Activated effector memory CD4-positive, alpha-beta T cell treated with anti-CD3 and anti-CD28 coated beads, Interleukin-2, amount 50 U/mL, for 16 hours (primary cell): ENCODE measurements around the gene CDS2.
"Not testable (repeated sequence)": the region's sequence is repeated elsewhere in the genome, so short reads cannot be mapped to it uniquely, and the experiment has no call there.

Experiments
- DNase-seq: peaks from one replicate; pipeline ENCODE4 v3.0.0-alpha.2; 2020

CDS2 gene

GRCh38 chr20:5126512-5127203, at the start of gene CDS2:
Gene CDS2, plus strand, starts transcription at chr20:5127008. Its CDS starts 85 bp downstream, at chr20:5127093.
- DNase-seq = peak; percentile 100

- DNase-seq = no peak
Observed at GRCh38 chr20:5077761-5078387, 48.9 kb upstream of the CDS2 start.

GRCh38 chr20:5078399-5078958, 48.3 kb upstream of the CDS2 start:
- DNase-seq = peak; percentile 89

- DNase-seq = peak; percentile 50
Observed at GRCh38 chr20:5080384-5080877, 46.4 kb upstream of the CDS2 start.

- peak; percentile 33 for DNase-seq
Observed at GRCh38 chr20:5085380-5085779, 41.4 kb upstream of the CDS2 start.

- no peak for DNase-seq
Observed at GRCh38 chr20:5088688-5089087, 38.1 kb upstream of the CDS2 start.

- DNase-seq = peak; percentile 53
Observed at GRCh38 chr20:5090191-5090590, 36.6 kb upstream of the CDS2 start.

GRCh38 chr20:5091902-5092301, 34.9 kb upstream of the CDS2 start:
- no peak for DNase-seq

GRCh38 chr20:5092765-5093339, 34.0 kb upstream of the CDS2 start:
- DNase-seq = no peak

GRCh38 chr20:5095454-5095853, 31.4 kb upstream of the CDS2 start:
- DNase-seq = no peak

GRCh38 chr20:5095931-5096330, 30.9 kb upstream of the CDS2 start:
- no peak for DNase-seq

- DNase-seq = no peak
Observed at GRCh38 chr20:5096463-5096862, 30.3 kb upstream of the CDS2 start.

- DNase-seq = not testable (repeated sequence)
Observed at GRCh38 chr20:5099009-5099408, 27.8 kb upstream of the CDS2 start.

GRCh38 chr20:5099909-5100308, 26.9 kb upstream of the CDS2 start:
- not testable (repeated sequence) for DNase-seq

- peak; percentile 91 for DNase-seq
Observed at GRCh38 chr20:5100684-5101347, 26.0 kb upstream of the CDS2 start.

GRCh38 chr20:5104479-5104878, 22.3 kb upstream of the CDS2 start:
- DNase-seq = no peak

GRCh38 chr20:5109276-5109675, 17.5 kb upstream of the CDS2 start:
- DNase-seq = no peak

- no peak for DNase-seq
Observed at GRCh38 chr20:5113615-5113986, 13.2 kb upstream of the CDS2 start.

GRCh38 chr20:5114403-5114802, 12.4 kb upstream of the CDS2 start:
- DNase-seq = no peak

GRCh38 chr20:5116875-5117274, 9.9 kb upstream of the CDS2 start:
- no peak for DNase-seq

GRCh38 chr20:5118220-5119142, 8.3 kb upstream of the CDS2 start:
- DNase-seq = no peak

- DNase-seq = no peak
Observed at GRCh38 chr20:5119143-5119434, 7.7 kb upstream of the CDS2 start.
